K562 (cell line): Measurements from ENCODE around the gene CEND1. TPM values are rescaled to one million over a fixed set of nuclear protein-coding genes. Genes with fewer than 3 reads are reported as not detected.
A peak's percentile ranks its signal among the peaks of the same experiment; 100 is the strongest.

ENCODE experiments used
- CCNT2 ChIP-seq: IDR thresholded peaks from 2 replicates; pipeline ENCODE4 v1.6.1; 2011; ENCODE audit warnings: borderline replicate concordance, low read depth, mild to moderate bottlenecking, moderate library complexity, mixed read lengths, low read length; ENCODE audit not compliant: insufficient read length; ENCODE audit errors: extremely low read depth
- CTBP1 ChIP-seq: fragments of 450-650 bp; IDR thresholded peaks from 2 replicates; pipeline ENCODE4 v1.6.1; 2016; ENCODE audit warnings: borderline replicate concordance
- CXXC5 ChIP-seq: fragments of 250-450 bp; sonication (Bioruptor Pico); IDR thresholded peaks from 2 replicates; pipeline ENCODE4 v1.8.0; 2022; ENCODE audit warnings: inconsistent platforms, mild to moderate bottlenecking, moderate library complexity
- ELF2 ChIP-seq: fragments of 250-450 bp; sonication (Bioruptor Pico); IDR thresholded peaks from 2 replicates; pipeline ENCODE4 v1.5.0; 2021; ENCODE audit warnings: mild to moderate bottlenecking
- ESRRA ChIP-seq: fragments of 450-650 bp; IDR thresholded peaks from 2 replicates; pipeline ENCODE4 v1.6.1; 2014; ENCODE audit warnings: low read depth, mild to moderate bottlenecking, moderate library complexity, borderline replicate concordance
- FOXP1 ChIP-seq: sonication (generic); formaldehyde crosslinking; IDR thresholded peaks from 2 replicates; pipeline ENCODE4 v1.8.0; 2022; ENCODE audit warnings: mild to moderate bottlenecking, missing genetic modification reagents
- GABPB1 ChIP-seq: sonication (generic); formaldehyde crosslinking; IDR thresholded peaks from 2 replicates; pipeline ENCODE4 v1.8.0; 2022; ENCODE audit warnings: mild to moderate bottlenecking, missing genetic modification reagents
- ILK ChIP-seq: fragments of 450-650 bp; IDR thresholded peaks from 2 replicates; pipeline ENCODE4 v1.6.1; 2016; ENCODE audit warnings: missing genetic modification characterization, low read depth, mild to moderate bottlenecking, missing compliant biosample characterization, moderate library complexity, borderline replicate concordance
- MEIS2 ChIP-seq: fragments of 450-650 bp; IDR thresholded peaks from 2 replicates; pipeline ENCODE4 v1.6.1; 2014; ENCODE audit warnings: mild to moderate bottlenecking; ENCODE audit not compliant: partially characterized antibody
- MTA3 ChIP-seq: fragments of 450-650 bp; formaldehyde crosslinking; IDR thresholded peaks from 2 replicates; pipeline ENCODE4 v1.6.1; 2017; ENCODE audit warnings: mild to moderate bottlenecking, borderline replicate concordance
- OTX1 ChIP-seq: fragments of 450-650 bp; formaldehyde crosslinking; IDR thresholded peaks from 2 replicates; pipeline ENCODE4 v1.4.0; 2022; ENCODE audit warnings: mild to moderate bottlenecking
- PHF21A ChIP-seq: fragments of 450-650 bp; IDR thresholded peaks from 2 replicates; pipeline ENCODE4 v1.6.1; 2017; ENCODE audit warnings: low read depth, borderline replicate concordance
- POLR2G ChIP-seq: fragments of 200-400 bp; formaldehyde crosslinking; IDR thresholded peaks from 2 replicates; pipeline ENCODE4 v1.6.1; 2017; ENCODE audit warnings: low read depth, mild to moderate bottlenecking, antibody characterized with exemption, low read length, moderate library complexity
- RB1 ChIP-seq: fragments of 450-650 bp; IDR thresholded peaks from 2 replicates; pipeline ENCODE4 v1.6.1; 2017; ENCODE audit warnings: low read depth, mild to moderate bottlenecking
- RBM34 ChIP-seq: fragments of 200-400 bp; formaldehyde crosslinking; IDR thresholded peaks from 2 replicates; pipeline ENCODE4 v1.6.1; 2018; ENCODE audit warnings: low read length, borderline replicate concordance; ENCODE audit not compliant: insufficient read depth
- SLC30A9 ChIP-seq: fragments of 250-450 bp; sonication (Bioruptor Pico); IDR thresholded peaks from 2 replicates; pipeline ENCODE4 v1.8.0; 2022; ENCODE audit warnings: mild to moderate bottlenecking, moderate library complexity
- SPI1 ChIP-seq: IDR thresholded peaks from 2 replicates; pipeline ENCODE4 v1.6.1; 2011; ENCODE audit warnings: low read depth, low read length, control low read depth, borderline replicate concordance
- SRSF7 ChIP-seq: fragments of 200-400 bp; formaldehyde crosslinking; optimal IDR thresholded peaks from 2 replicates; pipeline ENCODE3; 2017; ENCODE audit warnings: mild to moderate bottlenecking, low read depth, low read length
- TCF7L2 ChIP-seq: fragments of 150-350 bp; IDR thresholded peaks from 2 replicates; pipeline ENCODE4 v1.6.1; 2016; ENCODE audit warnings: low read depth, mild to moderate bottlenecking, low read length, moderate library complexity
- TFE3 ChIP-seq: fragments of 450-650 bp; formaldehyde crosslinking; IDR thresholded peaks from 2 replicates; pipeline ENCODE4 v1.4.0; 2020; ENCODE audit warnings: mild to moderate bottlenecking, mixed read lengths
- ZNF143 ChIP-seq: sonication (generic); formaldehyde crosslinking; IDR thresholded peaks from 2 replicates; pipeline ENCODE4 v1.9.0; 2022; ENCODE audit warnings: mild to moderate bottlenecking, missing genetic modification reagents
- ZNF444 ChIP-seq: fragments of 250-450 bp; sonication (Bioruptor Pico); IDR thresholded peaks from 2 replicates; pipeline ENCODE4 v1.4.0; 2020; ENCODE audit warnings: mild to moderate bottlenecking, moderate library complexity
- ZNF639 ChIP-seq, 2 experiments: fragments of 200-800 bp in 1 of 2; sonication (Bioruptor generic) in 1 of 2; sonication (generic) in 1 of 2; formaldehyde crosslinking in 1 of 2; IDR thresholded peaks in 1 of 2; conservative IDR thresholded peaks in 1 of 2; 2 replicates each; pipeline versions ENCODE4 v1.5.0 to v1.6.1; 2016 to 2020; ENCODE audit warnings: missing compliant biosample characterization in 1 of 2, missing genetic modification characterization in 1 of 2, missing genetic modification reagents in 1 of 2
- polyA plus RNA-seq, 8 experiments: library from polyadenylated mRNA; depleted of rRNA in 4 of 8; stranded (reverse) in 5 of 8; unstranded in 3 of 8; fragments of >200 nt; fragmentation: Nextera tagmentation in 2 of 8; fragmentation: Illumina TruSeq in 1 of 8; extraction: Ambion mirVana in 2 of 8; extraction: Trizol in 1 of 8; gene quantifications; 2 replicates each; pipeline versions ENCODE4 v1.2.1 to v1.2.3, GENCODE V29; 2011 to 2014; ENCODE audit warnings: inconsistent platforms in 1 of 8, missing spikeins in 1 of 8
- total RNA-seq, 7 experiments: library from RNA; depleted of rRNA in 6 of 7; stranded (reverse); fragments of >200 nt in 6 of 7; fragmentation: Illumina TruSeq in 2 of 7; extraction: Trizol in 2 of 7; gene quantifications; 2 replicates each; pipeline versions ENCODE4 v1.2.1 to v1.2.3, GENCODE V29; 2011 to 2021; ENCODE audit warnings: low replicate concordance in 1 of 7
- TF ChIP-seq, protein P1 (sequence below): fragments of 450-650 bp; formaldehyde crosslinking; IDR thresholded peaks from 2 replicates; pipeline ENCODE4 v1.4.0; 2020; ENCODE audit warnings: mild to moderate bottlenecking

The CEND1 gene
- total and polyA plus RNA-seq, 9 of the 15 experiments (the other 6 are each of a cell fraction or from before 2014, with no cell fraction given): 0.13 to 0.18 (median 0.16) TPM; not detected in 6

GRCh38 chr11:777288-778255 lies 12.3 kb downstream of the CEND1 start, which contains the start of gene GATD1 (continued):
- TF ChIP-seq CCNT2: peak; percentile 63
- TF ChIP-seq CXXC5: peak; percentile 68
- TF ChIP-seq PHF21A: no peak
- no peak for TF ChIP-seq TCF7L2
- peak in 1 of 2 experiments; percentile 55; a peak in 2 of 4 replicates for TF ChIP-seq ZNF639 (CRISPR knock-in tag; conservative IDR thresholded peaks at IDR 0.05 in 1 of 2, IDR thresholded peaks at IDR 0.05 in 1 of 2)
- TF ChIP-seq ZNF143: no peak
- TF ChIP-seq MEIS2: peak; percentile 70
- TF ChIP-seq RBM34: no peak
- TF ChIP-seq ESRRA: peak; percentile 41; the same call in 1 of the 2 replicates
- peak; percentile 67 for TF ChIP-seq GABPB1
- TF ChIP-seq RB1: peak; percentile 86
- TF ChIP-seq TFE3 (CRISPR knock-in tag): peak; percentile 96
- peak; percentile 59; the same call in 1 of the 2 replicates for TF ChIP-seq CTBP1
- no peak for TF ChIP-seq ILK (tag)
- no peak for TF ChIP-seq SRSF7
- TF ChIP-seq FOXP1 (CRISPR knock-in tag): 0 out of 2 replicates have a peak, but pooled peaks have one; percentile 24
- TF ChIP-seq SLC30A9: no peak
- no peak for TF ChIP-seq ZNF444 (CRISPR knock-in tag)
- no peak for TF ChIP-seq SPI1
- no peak for TF ChIP-seq ELF2 (CRISPR knock-in tag)
- peak; percentile 89 for TF ChIP-seq POLR2G
- TF ChIP-seq OTX1 (CRISPR knock-in tag): no peak
- TF ChIP-seq, protein P1, sequence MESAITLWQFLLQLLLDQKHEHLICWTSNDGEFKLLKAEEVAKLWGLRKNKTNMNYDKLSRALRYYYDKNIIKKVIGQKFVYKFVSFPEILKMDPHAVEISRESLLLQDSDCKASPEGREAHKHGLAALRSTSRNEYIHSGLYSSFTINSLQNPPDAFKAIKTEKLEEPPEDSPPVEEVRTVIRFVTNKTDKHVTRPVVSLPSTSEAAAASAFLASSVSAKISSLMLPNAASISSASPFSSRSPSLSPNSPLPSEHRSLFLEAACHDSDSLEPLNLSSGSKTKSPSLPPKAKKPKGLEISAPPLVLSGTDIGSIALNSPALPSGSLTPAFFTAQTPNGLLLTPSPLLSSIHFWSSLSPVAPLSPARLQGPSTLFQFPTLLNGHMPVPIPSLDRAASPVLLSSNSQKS: no peak
- TF ChIP-seq MTA3: peak; percentile 70; the same call in 1 of the 2 replicates
